Fibroblast of lung (primary cell): ENCODE measurements around the gene PTOV1.

Experiments
- EZH2 ChIP-seq: IDR thresholded peaks from 2 replicates; pipeline ENCODE4 v1.5.1; 2012; ENCODE audit warnings: low read length, control low read depth, mild to moderate bottlenecking; ENCODE audit errors: missing control alignments
- TF ChIP-seq, protein P1 (sequence below), 2 donors: IDR thresholded peaks in 1 of 2; conservative IDR thresholded peaks in 1 of 2; 1 replicate in 1 of 2; 2 replicates in 1 of 2; pipeline ENCODE4 v1.5.1; 2011 to 2012; ENCODE audit warnings: low read length in 2 of 2, control low read depth in 1 of 2, inconsistent platforms in 1 of 2, low read depth in 1 of 2, mild to moderate bottlenecking in 1 of 2

DNA sequence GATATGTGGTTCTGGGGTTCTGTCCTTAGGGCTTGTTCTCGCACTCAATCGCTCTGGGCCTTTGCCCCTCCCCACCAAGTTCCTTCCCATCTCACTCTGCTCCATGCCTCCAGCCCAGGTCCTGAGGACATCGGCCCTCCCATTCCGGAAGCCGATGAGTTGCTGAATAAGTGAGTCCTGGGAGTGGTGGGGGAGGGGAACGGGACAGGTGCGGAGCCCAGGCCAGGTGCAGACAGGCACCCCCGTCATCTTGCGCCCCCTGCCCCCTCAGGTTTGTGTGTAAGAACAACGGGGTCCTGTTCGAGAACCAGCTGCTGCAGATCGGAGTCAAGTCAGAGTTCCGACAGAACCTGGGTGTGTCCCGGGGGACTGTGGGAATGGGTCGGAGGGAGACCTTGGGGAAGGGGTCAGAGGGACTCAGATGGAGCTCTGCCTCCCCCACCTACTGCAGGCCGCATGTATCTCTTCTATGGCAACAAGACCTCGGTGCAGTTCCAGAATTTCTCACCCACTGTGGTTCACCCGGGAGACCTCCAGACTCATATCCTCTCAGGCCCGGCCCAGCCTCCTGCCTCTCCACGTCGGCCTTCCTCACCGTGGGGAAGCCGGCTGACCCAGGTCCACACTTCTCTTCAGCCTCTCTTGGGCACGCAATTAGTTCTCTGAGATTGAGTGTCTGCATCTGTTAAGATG, 48.0 kb upstream of the PTOV1 start:
- TF ChIP-seq, protein P1, sequence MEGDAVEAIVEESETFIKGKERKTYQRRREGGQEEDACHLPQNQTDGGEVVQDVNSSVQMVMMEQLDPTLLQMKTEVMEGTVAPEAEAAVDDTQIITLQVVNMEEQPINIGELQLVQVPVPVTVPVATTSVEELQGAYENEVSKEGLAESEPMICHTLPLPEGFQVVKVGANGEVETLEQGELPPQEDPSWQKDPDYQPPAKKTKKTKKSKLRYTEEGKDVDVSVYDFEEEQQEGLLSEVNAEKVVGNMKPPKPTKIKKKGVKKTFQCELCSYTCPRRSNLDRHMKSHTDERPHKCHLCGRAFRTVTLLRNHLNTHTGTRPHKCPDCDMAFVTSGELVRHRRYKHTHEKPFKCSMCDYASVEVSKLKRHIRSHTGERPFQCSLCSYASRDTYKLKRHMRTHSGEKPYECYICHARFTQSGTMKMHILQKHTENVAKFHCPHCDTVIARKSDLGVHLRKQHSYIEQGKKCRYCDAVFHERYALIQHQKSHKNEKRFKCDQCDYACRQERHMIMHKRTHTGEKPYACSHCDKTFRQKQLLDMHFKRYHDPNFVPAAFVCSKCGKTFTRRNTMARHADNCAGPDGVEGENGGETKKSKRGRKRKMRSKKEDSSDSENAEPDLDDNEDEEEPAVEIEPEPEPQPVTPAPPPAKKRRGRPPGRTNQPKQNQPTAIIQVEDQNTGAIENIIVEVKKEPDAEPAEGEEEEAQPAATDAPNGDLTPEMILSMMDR (conservative IDR thresholded peaks at IDR 0.05 in 1 of 2, IDR thresholded peaks at IDR 0.05 in 1 of 2; ENCODE audit: low read depth in 1 of 2, low read length in 2 of 2) = no peak
- TF ChIP-seq EZH2 = no peak
